Measurements from ENCODE around the gene MOV10.

GRCh38 chr1:112678605-112679004 is 4.1 kb downstream of the MOV10 start:
- no peak for TF ChIP-seq CTCF (IDR thresholded peaks at IDR 0.05; ENCODE audit: low read length)
- TF ChIP-seq EZH2 (optimal IDR thresholded peaks at IDR 0.05; ENCODE audit: low read depth, low read length) = no peak
- TF ChIP-seq EZH2phosphoT487 (IDR thresholded peaks at IDR 0.05; ENCODE audit: low read length) = no peak
